HepG2 (cell line): ENCODE measurements around the gene PTH. TPM values are rescaled to one million over a fixed set of nuclear protein-coding genes. Genes with fewer than 3 reads are reported as not detected.

Experiments
- BRD4 ChIP-seq: sonication (generic); formaldehyde crosslinking; IDR thresholded peaks from 2 replicates; pipeline ENCODE4 v1.4.0; 2020; ENCODE audit warnings: missing genetic modification reagents
- CBX1 ChIP-seq: IDR thresholded peaks from one replicate; pipeline ENCODE4 v1.6.1; 2016; ENCODE audit warnings: antibody characterized with exemption, low read depth
- DNMT3B ChIP-seq: conservative IDR thresholded peaks from 2 replicates; pipeline ENCODE4 v1.6.1; 2016; ENCODE audit warnings: missing biosample characterization, control low read depth
- ERF ChIP-seq: IDR thresholded peaks from 2 replicates; pipeline ENCODE4 v1.6.1; 2018; ENCODE audit warnings: missing biosample characterization, missing genetic modification reagents
- HINFP ChIP-seq: sonication (generic); formaldehyde crosslinking; IDR thresholded peaks from 2 replicates; pipeline ENCODE4 v1.4.0; 2020; ENCODE audit warnings: low read depth, mild to moderate bottlenecking, missing genetic modification reagents
- NFATC3 ChIP-seq: sonication (generic); formaldehyde crosslinking; IDR thresholded peaks from 2 replicates; pipeline ENCODE4 v1.5.1; 2020; ENCODE audit warnings: mild to moderate bottlenecking, missing genetic modification reagents
- RARA ChIP-seq: IDR thresholded peaks from 2 replicates; pipeline ENCODE4 v1.6.1; 2016; ENCODE audit warnings: missing genetic modification reagents, missing compliant biosample characterization
- TGIF2 ChIP-seq: IDR thresholded peaks from 2 replicates; pipeline ENCODE4 v1.6.1; 2016; ENCODE audit warnings: control low read depth, missing compliant biosample characterization
- ZNF280D ChIP-seq: sonication (generic); formaldehyde crosslinking; IDR thresholded peaks from 2 replicates; pipeline ENCODE4 v1.5.1; 2020; ENCODE audit warnings: mild to moderate bottlenecking, missing genetic modification reagents
- ZNF343 ChIP-seq: sonication (generic); formaldehyde crosslinking; IDR thresholded peaks from 2 replicates; pipeline ENCODE4 v1.4.0; 2020; ENCODE audit warnings: mild to moderate bottlenecking, missing genetic modification reagents
- ZNF446 ChIP-seq: sonication (generic); formaldehyde crosslinking; IDR thresholded peaks from 2 replicates; pipeline ENCODE4 v1.5.0; 2020; ENCODE audit warnings: mild to moderate bottlenecking, missing genetic modification reagents
- ZNF597 ChIP-seq: sonication (generic); formaldehyde crosslinking; IDR thresholded peaks from 2 replicates; pipeline ENCODE4 v1.5.0; 2020; ENCODE audit warnings: missing genetic modification reagents
- ZSCAN12 ChIP-seq: sonication (generic); formaldehyde crosslinking; IDR thresholded peaks from 2 replicates; pipeline ENCODE4 v1.9.0; 2021; ENCODE audit warnings: mild to moderate bottlenecking, missing genetic modification reagents
- polyA plus RNA-seq, 8 experiments: library from polyadenylated mRNA; depleted of rRNA in 3 of 8; stranded (reverse) in 7 of 8; unstranded in 1 of 8; fragments of >200 nt; fragmentation: Illumina TruSeq in 4 of 8; extraction: Trizol in 4 of 8; gene quantifications; 2 replicates each; pipeline versions ENCODE4 v1.2.1 to v1.2.3, GENCODE V29; 2011 to 2016; ENCODE audit warnings: low read depth in 4 of 8, missing spikeins in 1 of 8, mixed read lengths in 1 of 8; ENCODE audit not compliant: insufficient read depth in 1 of 8
- total RNA-seq, 5 experiments: library from RNA; depleted of rRNA; stranded (reverse); fragments of >200 nt; fragmentation: Illumina TruSeq; extraction: Trizol; gene quantifications; 2 replicates each; pipeline ENCODE4 v1.2.3, GENCODE V29; 2016; ENCODE audit warnings: low read depth in 1 of 5
- TF ChIP-seq, protein P1 (sequence below): sonication (generic); formaldehyde crosslinking; IDR thresholded peaks from 2 replicates; pipeline ENCODE4 v1.4.0; 2020; ENCODE audit warnings: missing genetic modification reagents
- TF ChIP-seq, protein P2 (sequence below): sonication (generic); formaldehyde crosslinking; IDR thresholded peaks from 2 replicates; pipeline ENCODE4 v1.4.0; 2020; ENCODE audit warnings: missing genetic modification reagents
- TF ChIP-seq, protein P3 (sequence below): sonication (generic); formaldehyde crosslinking; IDR thresholded peaks from 2 replicates; pipeline ENCODE4 v1.4.0; 2020; ENCODE audit warnings: mild to moderate bottlenecking, missing genetic modification reagents
- TF ChIP-seq, protein P4 (sequence below): sonication (generic); formaldehyde crosslinking; IDR thresholded peaks from 2 replicates; pipeline ENCODE4 v1.8.0; 2022; ENCODE audit warnings: mild to moderate bottlenecking, missing genetic modification reagents; ENCODE audit not compliant: insufficient replicate concordance

Gene PTH
- total and polyA plus RNA-seq, 2 of the 13 experiments (the other 11 are each of a cell fraction or from before 2014, with no cell fraction given): not detected

DNA sequence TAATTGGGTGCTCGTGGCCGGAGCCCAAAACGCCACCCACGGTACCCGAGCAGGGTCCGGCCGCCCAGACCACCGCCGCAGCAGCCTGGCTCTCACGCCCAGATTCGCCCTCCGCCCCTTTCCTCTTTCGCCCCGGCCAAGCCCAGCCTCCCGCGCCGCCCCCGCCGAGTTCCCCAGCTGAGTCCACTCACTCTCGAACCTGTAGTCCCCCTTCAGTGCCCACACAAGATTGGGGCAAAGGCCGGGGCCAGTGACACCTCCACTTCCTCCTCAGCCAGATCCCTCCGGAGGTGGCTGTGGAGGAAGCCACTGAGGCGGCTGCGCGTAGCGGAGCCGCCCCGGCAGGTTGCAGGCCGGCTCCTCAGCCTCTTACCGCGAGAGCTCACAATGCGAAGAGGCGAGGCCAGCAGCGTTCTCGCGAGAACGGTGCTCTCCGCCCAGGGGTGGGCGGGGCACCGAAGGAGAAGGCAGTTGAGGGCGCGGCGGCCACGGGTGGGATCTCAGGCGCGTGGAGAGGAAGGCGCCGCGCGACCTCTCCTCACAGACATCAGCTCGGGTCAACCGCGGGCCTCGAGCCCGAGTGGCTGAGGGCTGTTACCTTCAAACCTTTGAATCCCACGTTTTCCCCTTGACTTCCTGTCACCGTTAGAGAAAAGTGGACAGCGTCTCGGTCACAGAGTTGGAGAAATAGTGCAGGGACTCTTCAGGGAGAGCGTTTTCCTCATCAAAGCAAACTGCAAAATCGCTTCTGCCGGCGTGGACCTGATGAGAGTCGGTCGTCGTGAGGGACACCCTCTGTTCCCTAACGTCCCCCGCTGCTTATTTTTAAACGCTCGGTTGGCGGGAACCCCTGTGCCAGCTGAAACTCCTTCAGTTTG is 32.7 kb downstream of the PTH start, which contains the start of gene BTBD10 (continued):
- TF ChIP-seq ZNF280D (CRISPR knock-in tag) (no peak), TGIF2 (peak; percentile 15; the same call in 1 of the 2 replicates), BRD4 (CRISPR knock-in tag) (peak; percentile 19; the same call in 1 of the 2 replicates), CBX1 (peak; percentile 84), NFATC3 (CRISPR knock-in tag) (peak; percentile 67; the same call in 1 of the 2 replicates), ZNF343 (CRISPR knock-in tag) (0 out of 2 replicates have a peak, but pooled peaks have one; percentile 44), ERF (CRISPR knock-in tag) (peak; percentile 92), ZSCAN12 (CRISPR knock-in tag) (0 out of 2 replicates have a peak, but pooled peaks have one; percentile 35), HINFP (CRISPR knock-in tag) (no peak; the same call in 1 of the 2 replicates), RARA (no peak; the same call in 1 of the 2 replicates), DNMT3B (0 out of 2 replicates have a peak, but pooled peaks have one; percentile 72), ZNF597 (CRISPR knock-in tag) (no peak), ZNF446 (no peak)
- TF ChIP-seq, protein P1, sequence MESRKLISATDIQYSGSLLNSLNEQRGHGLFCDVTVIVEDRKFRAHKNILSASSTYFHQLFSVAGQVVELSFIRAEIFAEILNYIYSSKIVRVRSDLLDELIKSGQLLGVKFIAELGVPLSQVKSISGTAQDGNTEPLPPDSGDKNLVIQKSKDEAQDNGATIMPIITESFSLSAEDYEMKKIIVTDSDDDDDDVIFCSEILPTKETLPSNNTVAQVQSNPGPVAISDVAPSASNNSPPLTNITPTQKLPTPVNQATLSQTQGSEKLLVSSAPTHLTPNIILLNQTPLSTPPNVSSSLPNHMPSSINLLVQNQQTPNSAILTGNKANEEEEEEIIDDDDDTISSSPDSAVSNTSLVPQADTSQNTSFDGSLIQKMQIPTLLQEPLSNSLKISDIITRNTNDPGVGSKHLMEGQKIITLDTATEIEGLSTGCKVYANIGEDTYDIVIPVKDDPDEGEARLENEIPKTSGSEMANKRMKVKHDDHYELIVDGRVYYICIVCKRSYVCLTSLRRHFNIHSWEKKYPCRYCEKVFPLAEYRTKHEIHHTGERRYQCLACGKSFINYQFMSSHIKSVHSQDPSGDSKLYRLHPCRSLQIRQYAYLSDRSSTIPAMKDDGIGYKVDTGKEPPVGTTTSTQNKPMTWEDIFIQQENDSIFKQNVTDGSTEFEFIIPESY (CRISPR knock-in tag): no peak
- TF ChIP-seq, protein P2, sequence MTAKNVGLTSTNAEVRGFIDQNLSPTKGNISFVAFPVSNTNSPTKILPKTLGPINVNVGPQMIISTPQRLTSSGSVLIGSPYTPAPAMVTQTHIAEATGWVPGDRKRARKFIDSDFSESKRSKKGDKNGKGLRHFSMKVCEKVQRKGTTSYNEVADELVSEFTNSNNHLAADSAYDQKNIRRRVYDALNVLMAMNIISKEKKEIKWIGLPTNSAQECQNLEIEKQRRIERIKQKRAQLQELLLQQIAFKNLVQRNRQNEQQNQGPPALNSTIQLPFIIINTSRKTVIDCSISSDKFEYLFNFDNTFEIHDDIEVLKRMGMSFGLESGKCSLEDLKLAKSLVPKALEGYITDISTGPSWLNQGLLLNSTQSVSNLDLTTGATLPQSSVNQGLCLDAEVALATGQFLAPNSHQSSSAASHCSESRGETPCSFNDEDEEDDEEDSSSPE (CRISPR knock-in tag): peak; percentile 68
- TF ChIP-seq, protein P3, sequence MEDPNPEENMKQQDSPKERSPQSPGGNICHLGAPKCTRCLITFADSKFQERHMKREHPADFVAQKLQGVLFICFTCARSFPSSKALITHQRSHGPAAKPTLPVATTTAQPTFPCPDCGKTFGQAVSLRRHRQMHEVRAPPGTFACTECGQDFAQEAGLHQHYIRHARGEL (CRISPR knock-in tag): no peak
- TF ChIP-seq, protein P4, sequence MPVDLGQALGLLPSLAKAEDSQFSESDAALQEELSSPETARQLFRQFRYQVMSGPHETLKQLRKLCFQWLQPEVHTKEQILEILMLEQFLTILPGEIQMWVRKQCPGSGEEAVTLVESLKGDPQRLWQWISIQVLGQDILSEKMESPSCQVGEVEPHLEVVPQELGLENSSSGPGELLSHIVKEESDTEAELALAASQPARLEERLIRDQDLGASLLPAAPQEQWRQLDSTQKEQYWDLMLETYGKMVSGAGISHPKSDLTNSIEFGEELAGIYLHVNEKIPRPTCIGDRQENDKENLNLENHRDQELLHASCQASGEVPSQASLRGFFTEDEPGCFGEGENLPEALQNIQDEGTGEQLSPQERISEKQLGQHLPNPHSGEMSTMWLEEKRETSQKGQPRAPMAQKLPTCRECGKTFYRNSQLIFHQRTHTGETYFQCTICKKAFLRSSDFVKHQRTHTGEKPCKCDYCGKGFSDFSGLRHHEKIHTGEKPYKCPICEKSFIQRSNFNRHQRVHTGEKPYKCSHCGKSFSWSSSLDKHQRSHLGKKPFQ (CRISPR knock-in tag): peak; percentile 52
